Neural progenitor cell (in vitro differentiated cells): Measurements from ENCODE around the gene DLG2.

Source experiments
- EZH2 ChIP-seq: fragments of 200-600 bp; sonication (generic); IDR thresholded peaks from 2 replicates; pipeline ENCODE4 v1.6.1; 2017; ENCODE audit warnings: antibody characterized with exemption, mild to moderate bottlenecking, moderate library complexity
- TF ChIP-seq, protein P1 (sequence below): fragments of 200-600 bp; sonication (generic); IDR thresholded peaks from 2 replicates; pipeline ENCODE4 v1.5.1; 2017; ENCODE audit warnings: antibody characterized with exemption, mild to moderate bottlenecking

DNA sequence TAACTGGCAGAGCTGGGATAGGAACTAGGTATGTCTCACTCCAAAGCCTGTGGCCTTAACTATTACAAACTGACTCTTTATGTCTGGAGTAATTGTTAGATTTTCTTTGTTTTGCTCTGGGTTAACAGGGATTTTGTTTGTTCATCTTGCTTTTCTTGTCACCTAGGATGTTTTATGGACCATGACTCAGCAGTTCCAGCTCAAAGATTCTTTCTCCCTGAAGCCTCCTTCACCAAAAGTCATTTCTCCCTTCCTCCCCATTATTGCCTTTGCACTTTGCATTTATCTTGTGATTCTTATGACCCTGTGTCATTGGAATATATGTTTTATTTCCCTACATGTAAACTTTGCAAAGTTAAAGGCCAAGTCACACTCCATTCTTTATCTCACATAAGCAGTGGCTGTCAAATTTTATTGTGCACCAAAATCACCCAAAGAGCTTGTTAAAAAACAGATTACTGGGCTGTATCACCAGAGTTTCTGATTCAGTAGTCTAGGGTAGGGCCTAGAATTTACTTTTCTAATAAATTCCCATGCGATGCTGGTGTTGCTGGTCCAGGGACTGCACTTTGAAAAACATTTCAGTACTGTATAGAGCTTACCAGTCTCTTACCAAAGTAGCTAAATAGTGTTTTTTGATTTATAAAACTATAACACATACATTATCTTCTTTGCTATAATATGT lies 327.7 kb downstream of the DLG2 start:
- TF ChIP-seq, protein P1, sequence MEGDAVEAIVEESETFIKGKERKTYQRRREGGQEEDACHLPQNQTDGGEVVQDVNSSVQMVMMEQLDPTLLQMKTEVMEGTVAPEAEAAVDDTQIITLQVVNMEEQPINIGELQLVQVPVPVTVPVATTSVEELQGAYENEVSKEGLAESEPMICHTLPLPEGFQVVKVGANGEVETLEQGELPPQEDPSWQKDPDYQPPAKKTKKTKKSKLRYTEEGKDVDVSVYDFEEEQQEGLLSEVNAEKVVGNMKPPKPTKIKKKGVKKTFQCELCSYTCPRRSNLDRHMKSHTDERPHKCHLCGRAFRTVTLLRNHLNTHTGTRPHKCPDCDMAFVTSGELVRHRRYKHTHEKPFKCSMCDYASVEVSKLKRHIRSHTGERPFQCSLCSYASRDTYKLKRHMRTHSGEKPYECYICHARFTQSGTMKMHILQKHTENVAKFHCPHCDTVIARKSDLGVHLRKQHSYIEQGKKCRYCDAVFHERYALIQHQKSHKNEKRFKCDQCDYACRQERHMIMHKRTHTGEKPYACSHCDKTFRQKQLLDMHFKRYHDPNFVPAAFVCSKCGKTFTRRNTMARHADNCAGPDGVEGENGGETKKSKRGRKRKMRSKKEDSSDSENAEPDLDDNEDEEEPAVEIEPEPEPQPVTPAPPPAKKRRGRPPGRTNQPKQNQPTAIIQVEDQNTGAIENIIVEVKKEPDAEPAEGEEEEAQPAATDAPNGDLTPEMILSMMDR: no peak
- no peak for TF ChIP-seq EZH2
